Sigmoid colon (tissue), 4 donors: Measurements from ENCODE around the gene TOMM40.

Experiments
- CTCF ChIP-seq, 4 experiments: fragments of 450-650 bp in 3 of 4; fragments of 200-600 bp in 1 of 4; IDR thresholded peaks; one replicate each; pipeline ENCODE4 v1.5.1; 2016 to 2019; ENCODE audit warnings: antibody characterized with exemption in 4 of 4, mild to moderate bottlenecking in 3 of 4, moderate library complexity in 2 of 4
- EP300 ChIP-seq, 4 donors: sonication (generic); formaldehyde crosslinking; IDR thresholded peaks; one replicate each; pipeline ENCODE4 v1.6.1; 2017; ENCODE audit warnings: antibody characterized with exemption in 4 of 4
- POLR2AphosphoS5 ChIP-seq, 4 donors: sonication (generic); formaldehyde crosslinking; IDR thresholded peaks; one replicate each; pipeline ENCODE4 v1.6.1; 2017; ENCODE audit warnings: antibody characterized with exemption in 4 of 4

- no peak for TF ChIP-seq EP300 (IDR thresholded peaks at IDR 0.05)
- TF ChIP-seq CTCF (IDR thresholded peaks at IDR 0.05), result no peak
- TF ChIP-seq POLR2AphosphoS5 (IDR thresholded peaks at IDR 0.05), result no peak
Measured at GRCh38 chr19:44909775-44910174, 18.7 kb downstream of the TOMM40 start.
